ENCODE results near the gene CACNA1C. TPM values are rescaled to one million over a fixed set of nuclear protein-coding genes. Genes with fewer than 3 reads are reported as not detected.

CACNA1C gene
- total RNA-seq, 1 experiment from 2014 or later: 1.1 TPM

- H2AFZ ChIP-seq (ENCODE audit: low read length): no peak overlapping the region
- H3K14ac ChIP-seq (ENCODE audit: insufficient read depth, low read length): no peak overlapping the region
- H4K8ac ChIP-seq (replicated peaks; ENCODE audit: insufficient read length, low read depth, low read length): no peak overlapping the region
- H3K9me3 Mint-ChIP-seq: no peaks in the 10 kb centered on the region
- H2BK15ac ChIP-seq (ENCODE audit: low read depth, low read length): no peak overlapping the region
- no peaks in the 10 kb centered on the region for H3K36me3 Mint-ChIP-seq (ENCODE audit: insufficient read depth in 1 of 3, low read depth in 3 of 3)
- no peak overlapping the region for H3K27ac ChIP-seq (ENCODE audit: insufficient read length, low read depth, low read length)
- no peaks in the 10 kb centered on the region for H4K20me1 ChIP-seq (ENCODE audit: control insufficient read depth, insufficient read depth, insufficient read length)
- no peak overlapping the region for H2BK20ac ChIP-seq (ENCODE audit: low read depth, low read length, poor library complexity, severe bottlenecking)
- no peak overlapping the region; a peak in 2 of 7 replicates for H3K27ac Mint-ChIP-seq
- H3K9me3 ChIP-seq (ENCODE audit: control insufficient read depth, low read depth, low read length): no peaks in the 10 kb centered on the region
- no peak overlapping the region for H2BK120ac ChIP-seq (ENCODE audit: low read depth, low read length, poor library complexity, severe bottlenecking)
- no peak overlapping the region for H3T11ph ChIP-seq (ENCODE audit: low read length)
- TF ChIP-seq CTCF (conservative IDR thresholded peaks at IDR 0.05): no peak
- no peak overlapping the region for H4K5ac ChIP-seq (ENCODE audit: insufficient read length, low read depth, low read length)
- H3K4me1 Mint-ChIP-seq: peaks cover 11% of the 10 kb centered on the region in 2 experiments
- no peak overlapping the region for H3K4ac ChIP-seq (ENCODE audit: low read depth, low read length)
- H3K4me3 Mint-ChIP-seq: no peak overlapping the region
- no CpG with 5 or more reads among the region's 11 CpGs for WGBS (ENCODE audit: extremely low coverage, insufficient read length, low lambda C conversion rate)
- H2AK5ac ChIP-seq (ENCODE audit: insufficient read length, low read length): no peak overlapping the region
- H3K23me2 ChIP-seq (ENCODE audit: insufficient read length, low read depth, low read length, poor library complexity, severe bottlenecking): no peaks in the 10 kb centered on the region
- no peak overlapping the region for H3K4me2 ChIP-seq (ENCODE audit: insufficient read depth, insufficient read length, low read length)
- no peak overlapping the region for H3K56ac ChIP-seq (ENCODE audit: insufficient read length, low read depth, low read length)
- no peak overlapping the region for H2BK5ac ChIP-seq (ENCODE audit: insufficient read length, low read length)
- no peaks in the 10 kb centered on the region for H3K27me3 ChIP-seq (ENCODE audit: insufficient read depth, low read length)
- 0 out of 2 replicates have a peak, but pooled peaks cover 2% of the 10 kb centered on the region for H3K4me1 ChIP-seq (ENCODE audit: insufficient read depth, low read length)
- H3K27me3 Mint-ChIP-seq (ENCODE audit: low read depth): peaks cover 3% of the 10 kb centered on the region; the same call in 1 of the 2 replicates
- H2BK12ac ChIP-seq (ENCODE audit: insufficient read length, low read depth, low read length): no peak overlapping the region
- no peak overlapping the region for H4K91ac ChIP-seq (ENCODE audit: insufficient read length, low read depth, low read length)
- no peak overlapping the region for H3K9ac ChIP-seq (ENCODE audit: extremely low read depth, insufficient read length, low read length)
- no peak overlapping the region for H3K18ac ChIP-seq (ENCODE audit: insufficient read length, low read depth, low read length)
- no peaks in the 10 kb centered on the region for H3K79me2 ChIP-seq (ENCODE audit: insufficient read depth, low read length)
- H3K79me1 ChIP-seq (ENCODE audit: insufficient read depth, low read depth, low read length, poor library complexity, severe bottlenecking): no peaks in the 10 kb centered on the region
- H3K23ac ChIP-seq (ENCODE audit: insufficient read length, low read depth, low read length): no peak overlapping the region
- DNase-seq: no peak
Measured at GRCh38 chr12:2513141-2514037, 460.6 kb downstream of the CACNA1C start.

Data from H9 (cell line).